ENCODE results near the gene FCN1. TPM values are rescaled to one million over a fixed set of nuclear protein-coding genes. Genes with fewer than 3 reads are reported as not detected.

FCN1 gene
- total RNA-seq, 1 donor from 2014 or later = not detected

DNA sequence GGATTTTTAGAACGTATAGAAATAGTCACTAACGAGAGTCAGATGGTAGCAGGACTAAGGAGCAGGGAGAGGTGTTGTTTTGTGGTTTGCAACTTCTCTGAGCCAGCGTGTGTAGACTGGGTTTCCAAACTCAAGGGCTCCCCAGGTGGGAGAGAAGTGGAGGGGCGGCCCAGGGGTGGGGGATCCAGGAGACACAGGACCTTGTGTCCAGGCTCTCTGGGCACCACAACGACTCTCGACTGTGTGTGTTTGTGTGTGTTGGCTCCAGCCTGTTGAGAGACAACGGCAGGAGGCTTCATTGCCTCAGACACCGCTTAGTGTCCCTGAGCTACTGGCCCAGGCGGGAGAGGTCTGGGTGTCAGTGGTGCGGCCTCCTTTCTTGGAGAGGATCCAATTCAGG, 934 bp upstream of the FCN1 start:
- TF ChIP-seq, protein P1, sequence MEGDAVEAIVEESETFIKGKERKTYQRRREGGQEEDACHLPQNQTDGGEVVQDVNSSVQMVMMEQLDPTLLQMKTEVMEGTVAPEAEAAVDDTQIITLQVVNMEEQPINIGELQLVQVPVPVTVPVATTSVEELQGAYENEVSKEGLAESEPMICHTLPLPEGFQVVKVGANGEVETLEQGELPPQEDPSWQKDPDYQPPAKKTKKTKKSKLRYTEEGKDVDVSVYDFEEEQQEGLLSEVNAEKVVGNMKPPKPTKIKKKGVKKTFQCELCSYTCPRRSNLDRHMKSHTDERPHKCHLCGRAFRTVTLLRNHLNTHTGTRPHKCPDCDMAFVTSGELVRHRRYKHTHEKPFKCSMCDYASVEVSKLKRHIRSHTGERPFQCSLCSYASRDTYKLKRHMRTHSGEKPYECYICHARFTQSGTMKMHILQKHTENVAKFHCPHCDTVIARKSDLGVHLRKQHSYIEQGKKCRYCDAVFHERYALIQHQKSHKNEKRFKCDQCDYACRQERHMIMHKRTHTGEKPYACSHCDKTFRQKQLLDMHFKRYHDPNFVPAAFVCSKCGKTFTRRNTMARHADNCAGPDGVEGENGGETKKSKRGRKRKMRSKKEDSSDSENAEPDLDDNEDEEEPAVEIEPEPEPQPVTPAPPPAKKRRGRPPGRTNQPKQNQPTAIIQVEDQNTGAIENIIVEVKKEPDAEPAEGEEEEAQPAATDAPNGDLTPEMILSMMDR (IDR thresholded peaks at IDR 0.05; ENCODE audit: insufficient read depth, low read length, severe bottlenecking) = no peak
- no peak for FAIRE-seq
- no peak for DNase-seq (ENCODE audit: low read depth)
- Histone ChIP-seq H3K4me3 (ENCODE audit: low read depth, low read length) (no peak overlapping the region), H3K27me3 (ENCODE audit: control insufficient read depth, insufficient read depth, low read length) (no peaks in the 10 kb centered on the region), H3K36me3 (ENCODE audit: control insufficient read depth, insufficient read depth, low read length) (no peaks in the 10 kb centered on the region)

DNA sequence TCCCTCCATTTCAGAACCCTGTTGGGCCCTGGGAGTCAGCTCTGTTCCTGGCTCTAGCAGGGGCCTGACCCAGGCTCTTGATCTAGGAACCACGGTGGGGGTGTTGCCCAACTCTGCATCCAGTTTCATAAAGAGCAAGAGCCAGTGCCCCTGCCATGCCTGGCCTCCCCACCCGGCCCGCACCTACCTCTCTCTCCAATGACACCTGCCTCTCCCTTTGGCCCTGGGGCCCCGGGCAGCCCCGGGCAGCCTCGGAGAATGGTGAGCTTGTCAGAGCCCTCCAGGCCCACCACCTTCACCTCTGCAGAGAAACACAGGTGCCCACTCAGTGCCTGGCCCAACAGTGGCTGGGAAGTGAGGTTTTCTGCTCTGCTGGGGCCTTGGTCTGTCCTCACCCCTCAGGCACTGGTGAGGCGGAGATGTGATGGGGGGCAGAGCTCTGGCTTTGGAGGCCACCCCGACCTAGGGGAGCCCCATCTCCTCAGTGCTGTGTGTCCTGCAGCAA, 1.5 kb downstream of the FCN1 start:
- FAIRE-seq (peak; percentile 40), DNase-seq (ENCODE audit: low read depth) (no peak)
- no peaks in the 10 kb centered on the region for H3K27me3 ChIP-seq (ENCODE audit: control insufficient read depth, insufficient read depth, low read length)
- H3K36me3 ChIP-seq (ENCODE audit: control insufficient read depth, insufficient read depth, low read length) = no peaks in the 10 kb centered on the region
- H3K4me3 ChIP-seq (ENCODE audit: low read depth, low read length) = no peak overlapping the region
- TF ChIP-seq, protein P1 (IDR thresholded peaks at IDR 0.05; ENCODE audit: insufficient read depth, low read length, severe bottlenecking) = no peak

DNA sequence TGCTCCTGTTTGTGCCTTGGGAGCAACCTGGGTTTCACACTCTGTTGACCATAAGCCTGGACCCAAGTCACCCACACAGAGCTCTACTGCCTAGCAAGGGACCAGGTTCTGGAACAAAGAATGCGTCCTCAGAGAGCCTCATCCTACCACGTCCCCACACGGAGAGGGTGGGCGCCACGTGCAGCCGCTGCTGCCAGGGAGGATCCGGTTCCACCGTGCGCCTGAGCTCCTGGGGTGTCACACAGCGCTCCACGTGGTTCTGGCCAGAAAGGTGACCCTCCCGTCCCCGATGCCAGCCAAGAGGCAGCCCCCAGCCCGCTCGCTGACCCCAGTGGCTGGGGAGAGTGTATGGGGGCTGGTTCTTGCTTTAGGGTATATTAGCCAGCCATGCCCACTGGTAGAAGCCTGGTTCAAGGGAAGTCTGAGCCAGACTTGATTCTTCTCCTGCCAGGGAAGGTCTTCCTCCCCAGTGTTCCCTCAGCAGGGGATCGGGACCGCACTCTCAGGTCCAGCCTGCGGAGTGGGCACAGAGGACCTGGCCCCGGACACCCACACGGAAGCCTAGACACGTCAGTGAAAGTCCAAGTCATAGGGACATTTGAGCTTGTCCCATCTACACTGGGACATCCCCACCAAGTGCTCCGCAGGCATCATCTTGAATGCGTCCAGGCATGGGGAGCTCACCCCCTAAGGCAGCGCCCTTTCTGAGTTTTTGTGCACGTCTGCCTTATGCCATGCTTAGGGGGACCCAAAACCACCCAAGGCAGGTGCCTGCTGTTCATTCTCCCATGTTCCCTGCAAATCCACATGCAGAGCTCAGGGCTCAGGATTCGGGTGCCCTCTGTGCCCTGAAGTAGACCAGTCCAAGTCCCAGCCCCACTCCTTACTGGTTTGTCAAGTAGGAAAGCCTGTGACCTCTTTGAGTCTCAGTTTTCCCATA, 2.4 kb downstream of the FCN1 start:
- FAIRE-seq (peak; percentile 23), DNase-seq (ENCODE audit: low read depth) (no peak)
- Histone ChIP-seq H3K36me3 (ENCODE audit: control insufficient read depth, insufficient read depth, low read length) (no peaks in the 10 kb centered on the region), H3K27me3 (ENCODE audit: control insufficient read depth, insufficient read depth, low read length) (no peaks in the 10 kb centered on the region), H3K4me3 (ENCODE audit: low read depth, low read length) (no peak overlapping the region)
- TF ChIP-seq, protein P1 (IDR thresholded peaks at IDR 0.05; ENCODE audit: insufficient read depth, low read length, severe bottlenecking) = no peak

DNA sequence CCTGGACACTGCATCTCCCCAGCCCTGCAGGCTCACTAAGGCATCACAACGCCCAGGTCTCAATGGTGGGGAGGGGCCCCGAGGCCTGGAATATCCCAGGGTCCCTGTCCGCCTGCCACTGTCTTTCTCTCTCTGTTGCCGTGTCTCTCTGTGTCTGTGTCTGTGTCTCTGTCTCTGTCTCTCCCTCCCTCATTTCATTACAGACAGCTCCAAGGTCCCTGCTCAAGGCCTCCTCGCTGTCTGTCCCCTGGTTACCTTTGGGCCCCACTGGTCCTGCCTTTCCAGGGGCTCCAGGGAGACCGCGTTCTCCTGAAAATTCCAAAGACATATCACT, 3.2 kb downstream of the FCN1 start:
- H3K36me3 ChIP-seq (ENCODE audit: control insufficient read depth, insufficient read depth, low read length) = no peaks in the 10 kb centered on the region
- FAIRE-seq = no peak
- no peak for DNase-seq (ENCODE audit: low read depth)
- TF ChIP-seq, protein P1 (IDR thresholded peaks at IDR 0.05; ENCODE audit: insufficient read depth, low read length, severe bottlenecking) = no peak
- no peak overlapping the region for H3K4me3 ChIP-seq (ENCODE audit: low read depth, low read length)
- no peaks in the 10 kb centered on the region for H3K27me3 ChIP-seq (ENCODE audit: control insufficient read depth, insufficient read depth, low read length)

DNA sequence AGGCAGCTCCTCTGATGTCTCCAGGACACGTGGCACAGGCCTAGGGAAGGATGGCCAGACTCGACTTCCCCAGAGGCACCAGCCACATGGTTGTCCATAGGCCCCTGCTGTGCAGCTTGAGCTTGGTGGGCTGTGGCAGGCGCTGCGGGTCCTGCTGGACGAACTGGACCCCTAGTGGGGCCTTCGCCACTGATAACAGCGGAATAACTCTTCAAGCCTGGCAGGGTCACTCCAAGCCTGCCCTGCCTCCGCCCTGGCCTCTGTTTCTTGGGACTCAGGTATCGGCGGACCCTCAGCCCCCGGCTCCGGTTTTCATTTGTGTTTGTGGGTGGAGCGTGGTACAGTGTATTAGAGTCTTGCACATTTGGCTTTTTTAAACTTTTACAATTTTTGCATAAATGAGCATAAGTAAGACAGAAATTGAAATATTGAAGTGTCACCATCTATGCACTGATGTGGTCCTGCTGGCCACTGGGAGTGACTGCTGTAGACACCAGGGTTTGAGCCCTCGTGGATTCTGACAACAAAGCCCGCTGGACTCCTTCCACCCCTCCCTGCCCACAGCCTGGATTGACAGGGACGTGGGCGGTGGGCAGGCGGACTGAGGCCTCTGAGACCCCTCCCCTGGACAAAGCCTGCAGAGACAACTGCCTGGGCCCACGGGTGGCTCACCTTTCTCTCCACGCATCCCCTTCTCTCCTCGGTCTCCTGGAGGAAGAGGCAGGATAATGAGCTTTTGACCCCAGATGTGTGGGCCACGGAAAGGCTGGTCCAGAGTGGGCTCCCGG, 3.8 kb downstream of the FCN1 start:
- no peak for FAIRE-seq
- no peaks in the 10 kb centered on the region for H3K27me3 ChIP-seq (ENCODE audit: control insufficient read depth, insufficient read depth, low read length)
- DNase-seq (ENCODE audit: low read depth) = no peak

More for the DNA sequence above, 3.8 kb downstream of the FCN1 start:
- Histone ChIP-seq H3K4me3 (ENCODE audit: low read depth, low read length) (no peak overlapping the region), H3K36me3 (ENCODE audit: control insufficient read depth, insufficient read depth, low read length) (no peaks in the 10 kb centered on the region)
- TF ChIP-seq, protein P1 (IDR thresholded peaks at IDR 0.05; ENCODE audit: insufficient read depth, low read length, severe bottlenecking) = no peak
